HEK293 (cell line): ENCODE data around the gene GNB1L.

Source experiments
- CTCF ChIA-PET: fragments of 350-600 bp; formaldehyde crosslinking; extraction: SDS; loops from one replicate; lab custom pipeline; 2021; ENCODE audit warnings: antibody characterized with exemption; lab: Yijun Ruan, JAX
- POLR2A ChIA-PET: fragments of 300-600 bp; formaldehyde crosslinking; extraction: SDS; loops from one replicate; lab custom pipeline; 2020; ENCODE audit warnings: antibody characterized with exemption, inconsistent platforms; lab: Yijun Ruan, JAX
- H3K27ac ChIP-seq: fragments of 200-500 bp; sonication (Bioruptor generic); 2 replicates; pipeline ENCODE4 v1.5.1; 2014; ENCODE audit warnings: low read depth, low read length, control low read depth, inconsistent platforms; ENCODE audit errors: extremely low read depth
- H3K36me3 ChIP-seq, 2 experiments: fragments of 200-500 bp in 1 of 2; sonication (Bioruptor generic) in 1 of 2; 1 replicate in 1 of 2; 2 replicates in 1 of 2; pipeline ENCODE4 v1.5.1; 2014 to 2017; ENCODE audit warnings: inconsistent platforms in 2 of 2, low read length in 2 of 2; ENCODE audit not compliant: control insufficient read depth in 2 of 2, insufficient read depth in 1 of 2
- H3K4me1 ChIP-seq: fragments of 200-500 bp; sonication (Bioruptor generic); 2 replicates; pipeline ENCODE4 v1.5.1; 2014; ENCODE audit warnings: mild to moderate bottlenecking, low read length, inconsistent platforms; ENCODE audit not compliant: control insufficient read depth, insufficient read depth
- H3K4me3 ChIP-seq: 2 replicates; pipeline ENCODE4 v1.5.1; 2011; ENCODE audit warnings: low read depth, mild to moderate bottlenecking, control low read depth, low read length, moderate library complexity
- H3K9me3 ChIP-seq: fragments of 200-500 bp; sonication (Bioruptor generic); 2 replicates; pipeline ENCODE4 v1.5.1; 2014; ENCODE audit warnings: low read depth, low read length, inconsistent platforms; ENCODE audit not compliant: control insufficient read depth, insufficient read depth
- BCL11A ChIP-seq: fragments of 450-650 bp; formaldehyde crosslinking; IDR thresholded peaks from 2 replicates; pipeline ENCODE4 v1.5.1; 2016; ENCODE audit warnings: low read depth, missing biosample characterization, missing genetic modification characterization
- GLIS1 ChIP-seq: fragments of 450-650 bp; formaldehyde crosslinking; IDR thresholded peaks from 2 replicates; pipeline ENCODE4 v1.5.1; 2016; ENCODE audit warnings: missing biosample characterization, missing genetic modification characterization
- GLIS2 ChIP-seq: fragments of 450-650 bp; formaldehyde crosslinking; IDR thresholded peaks from 2 replicates; pipeline ENCODE4 v1.5.1; 2016; ENCODE audit warnings: missing biosample characterization, missing genetic modification characterization
- HOXC10 ChIP-seq: sonication (generic); formaldehyde crosslinking; IDR thresholded peaks from 2 replicates; pipeline ENCODE4 v1.8.1; 2023; ENCODE audit warnings: mild to moderate bottlenecking, missing genetic modification reagents
- KLF16 ChIP-seq: fragments of 450-650 bp; formaldehyde crosslinking; IDR thresholded peaks from 2 replicates; pipeline ENCODE4 v1.5.1; 2017; ENCODE audit warnings: missing biosample characterization, missing genetic modification characterization
- SP2 ChIP-seq: fragments of 450-650 bp; formaldehyde crosslinking; IDR thresholded peaks from 2 replicates; pipeline ENCODE4 v1.5.1; 2016; ENCODE audit warnings: missing biosample characterization, missing genetic modification characterization
- ZBTB17 ChIP-seq: fragments of 450-650 bp; formaldehyde crosslinking; IDR thresholded peaks from 2 replicates; pipeline ENCODE4 v1.5.1; 2016; ENCODE audit warnings: missing biosample characterization, missing genetic modification characterization
- ZBTB20 ChIP-seq: fragments of 450-650 bp; formaldehyde crosslinking; IDR thresholded peaks from 2 replicates; pipeline ENCODE4 v1.5.1; 2016; ENCODE audit warnings: missing biosample characterization, missing genetic modification characterization
- ZBTB48 ChIP-seq: fragments of 450-650 bp; formaldehyde crosslinking; IDR thresholded peaks from 2 replicates; pipeline ENCODE4 v1.5.1; 2016; ENCODE audit warnings: missing biosample characterization, missing genetic modification characterization
- ZBTB8A ChIP-seq: fragments of 450-650 bp; formaldehyde crosslinking; IDR thresholded peaks from 2 replicates; pipeline ENCODE4 v1.5.1; 2016; ENCODE audit warnings: missing biosample characterization, missing genetic modification characterization
- ZEB2 ChIP-seq: fragments of 450-650 bp; formaldehyde crosslinking; IDR thresholded peaks from 2 replicates; pipeline ENCODE4 v1.5.1; 2016; ENCODE audit warnings: missing biosample characterization, missing genetic modification characterization
- ZNF175 ChIP-seq: fragments of 450-650 bp; formaldehyde crosslinking; IDR thresholded peaks from 2 replicates; pipeline ENCODE4 v1.5.1; 2016; ENCODE audit warnings: missing biosample characterization, missing genetic modification characterization
- ZNF214 ChIP-seq: fragments of 450-650 bp; formaldehyde crosslinking; IDR thresholded peaks from 2 replicates; pipeline ENCODE4 v1.5.1; 2017; ENCODE audit warnings: missing biosample characterization, mild to moderate bottlenecking, missing genetic modification characterization, borderline replicate concordance
- ZNF292 ChIP-seq: fragments of 450-650 bp; formaldehyde crosslinking; IDR thresholded peaks from 2 replicates; pipeline ENCODE4 v1.5.1; 2016; ENCODE audit warnings: low read depth, missing biosample characterization, missing genetic modification characterization, borderline replicate concordance
- ZNF324 ChIP-seq: fragments of 450-650 bp; formaldehyde crosslinking; IDR thresholded peaks from 2 replicates; pipeline ENCODE4 v1.5.1; 2016; ENCODE audit warnings: missing biosample characterization, missing genetic modification characterization
- ZNF350 ChIP-seq: fragments of 450-650 bp; formaldehyde crosslinking; IDR thresholded peaks from 2 replicates; pipeline ENCODE4 v1.5.0; 2017; ENCODE audit warnings: missing biosample characterization, mild to moderate bottlenecking, missing genetic modification characterization
- ZNF433 ChIP-seq: fragments of 450-650 bp; formaldehyde crosslinking; IDR thresholded peaks from 2 replicates; pipeline ENCODE4 v1.5.1; 2016; ENCODE audit warnings: missing biosample characterization, missing genetic modification characterization, low read depth
- ZNF530 ChIP-seq: fragments of 450-650 bp; formaldehyde crosslinking; IDR thresholded peaks from 2 replicates; pipeline ENCODE4 v1.5.1; 2016; ENCODE audit warnings: low read depth, missing biosample characterization, missing genetic modification characterization
- ZNF571 ChIP-seq: fragments of 450-650 bp; formaldehyde crosslinking; IDR thresholded peaks from 2 replicates; pipeline ENCODE4 v1.5.0; 2017; ENCODE audit warnings: missing biosample characterization, missing genetic modification characterization
- ZNF600 ChIP-seq: fragments of 450-650 bp; formaldehyde crosslinking; IDR thresholded peaks from 2 replicates; pipeline ENCODE4 v1.5.1; 2016; ENCODE audit warnings: missing biosample characterization, missing genetic modification characterization
- ZNF776 ChIP-seq: fragments of 450-650 bp; formaldehyde crosslinking; IDR thresholded peaks from 2 replicates; pipeline ENCODE4 v1.5.0; 2017; ENCODE audit warnings: missing biosample characterization, missing genetic modification characterization, borderline replicate concordance
- ZNF777 ChIP-seq: fragments of 450-650 bp; formaldehyde crosslinking; IDR thresholded peaks from 2 replicates; pipeline ENCODE4 v1.5.1; 2017; ENCODE audit warnings: missing biosample characterization, missing genetic modification characterization, borderline replicate concordance
- ZNF791 ChIP-seq: fragments of 450-650 bp; formaldehyde crosslinking; IDR thresholded peaks from 2 replicates; pipeline ENCODE4 v1.5.1; 2016; ENCODE audit warnings: missing biosample characterization, missing genetic modification characterization
- ZNF792 ChIP-seq: fragments of 450-650 bp; formaldehyde crosslinking; IDR thresholded peaks from 2 replicates; pipeline ENCODE4 v1.5.1; 2016; ENCODE audit warnings: missing biosample characterization, missing genetic modification characterization
- ZNF837 ChIP-seq: fragments of 450-650 bp; formaldehyde crosslinking; IDR thresholded peaks from 2 replicates; pipeline ENCODE4 v1.5.1; 2016; ENCODE audit warnings: missing biosample characterization, missing genetic modification characterization
- TF ChIP-seq, protein P1 (sequence below): fragments of 450-650 bp; formaldehyde crosslinking; IDR thresholded peaks from 2 replicates; pipeline ENCODE4 v1.5.1; 2016; ENCODE audit warnings: missing biosample characterization, missing genetic modification characterization
- TF ChIP-seq, protein P2 (sequence below): fragments of 450-650 bp; formaldehyde crosslinking; optimal IDR thresholded peaks from 2 replicates; pipeline ENCODE3; 2016; ENCODE audit warnings: missing biosample characterization, mild to moderate bottlenecking, missing genetic modification characterization
- TF ChIP-seq, protein P3 (sequence below): fragments of 450-650 bp; formaldehyde crosslinking; IDR thresholded peaks from 2 replicates; pipeline ENCODE4 v1.5.1; 2017; ENCODE audit warnings: missing biosample characterization, missing genetic modification characterization
- TF ChIP-seq, protein P4 (sequence below): fragments of 450-650 bp; formaldehyde crosslinking; IDR thresholded peaks from 2 replicates; pipeline ENCODE4 v1.5.1; 2016; ENCODE audit warnings: missing biosample characterization, missing genetic modification characterization
- TF ChIP-seq, protein P5 (sequence below): fragments of 450-650 bp; formaldehyde crosslinking; IDR thresholded peaks from 2 replicates; pipeline ENCODE4 v1.5.1; 2016; ENCODE audit warnings: missing biosample characterization, missing genetic modification characterization

GNB1L gene

DNA sequence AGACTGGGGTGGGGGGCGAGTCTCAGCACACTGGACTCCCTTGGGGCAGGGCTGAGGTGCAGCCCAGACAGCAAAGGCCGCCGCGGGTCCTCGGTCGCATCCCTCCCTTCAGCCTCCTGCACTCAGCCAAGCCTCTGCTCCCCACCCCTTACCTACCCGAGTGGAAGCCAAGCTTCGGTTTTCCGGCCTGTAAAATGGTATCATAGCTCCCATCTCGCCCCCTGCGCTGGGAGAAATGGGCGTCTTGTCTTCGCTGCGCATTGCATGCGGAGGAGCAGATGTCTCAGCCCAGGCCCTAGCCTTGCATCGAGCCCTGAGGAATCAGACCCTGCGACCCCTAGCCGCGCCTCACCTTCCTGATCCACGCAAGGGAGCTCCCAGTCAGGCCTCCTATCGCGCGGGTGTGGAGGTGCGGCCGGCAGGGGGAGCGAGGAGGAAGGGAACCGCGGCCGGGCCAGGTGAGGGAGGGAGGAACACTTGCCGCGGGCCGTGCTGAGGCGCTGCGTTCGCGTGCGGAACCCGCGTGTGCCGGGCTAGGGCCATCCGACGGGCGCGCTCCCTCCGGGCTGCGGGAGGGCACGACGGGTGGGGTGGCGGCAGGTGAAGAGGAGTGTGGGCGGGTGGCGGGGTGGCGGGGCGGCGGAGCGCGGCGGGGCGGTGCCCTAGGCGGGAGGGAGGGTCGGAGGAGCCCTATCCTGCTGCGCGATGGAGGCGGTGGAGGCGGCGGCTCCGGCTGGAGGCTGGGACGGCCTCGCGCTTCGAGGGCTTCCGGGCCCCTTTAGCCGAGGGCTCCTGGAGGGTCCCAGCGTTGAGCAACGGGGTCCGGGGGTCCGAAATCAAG lies 98.2 kb downstream of the GNB1L start:
- POLR2A ChIA-PET: interaction anchor here (1.0 to 1.2 kb wide), 6 partner anchors 14 to 100 kb away, joined by 3 to 7 read pairs (median 3); partner anchors contain the start of genes GNB1L, GP1BB and RTL10
- Histone ChIP-seq H3K4me1 (no peaks in the 10 kb centered on the region), H3K27ac (no peak overlapping the region; the same call in 1 of the 2 replicates), H3K36me3 (no peaks in the 10 kb centered on the region), H3K9me3 (no peaks in the 10 kb centered on the region), H3K4me3 (peak overlapping the region; percentile 23)
- CTCF ChIA-PET: interaction anchor here (0.5 to 5.3 kb wide), 13 partner anchors 11 to 207 kb away, joined by 3 to 42 read pairs (median 4); no protein-coding TSS in a partner anchor
- TF ChIP-seq ZNF530 (tag by site-specific recombination): 0 out of 2 replicates have a peak, but pooled peaks have one; percentile 51
- TF ChIP-seq SP2 (tag by site-specific recombination): peak; percentile 50
- no peak for TF ChIP-seq ZNF571 (tag by site-specific recombination)
- TF ChIP-seq, protein P1, sequence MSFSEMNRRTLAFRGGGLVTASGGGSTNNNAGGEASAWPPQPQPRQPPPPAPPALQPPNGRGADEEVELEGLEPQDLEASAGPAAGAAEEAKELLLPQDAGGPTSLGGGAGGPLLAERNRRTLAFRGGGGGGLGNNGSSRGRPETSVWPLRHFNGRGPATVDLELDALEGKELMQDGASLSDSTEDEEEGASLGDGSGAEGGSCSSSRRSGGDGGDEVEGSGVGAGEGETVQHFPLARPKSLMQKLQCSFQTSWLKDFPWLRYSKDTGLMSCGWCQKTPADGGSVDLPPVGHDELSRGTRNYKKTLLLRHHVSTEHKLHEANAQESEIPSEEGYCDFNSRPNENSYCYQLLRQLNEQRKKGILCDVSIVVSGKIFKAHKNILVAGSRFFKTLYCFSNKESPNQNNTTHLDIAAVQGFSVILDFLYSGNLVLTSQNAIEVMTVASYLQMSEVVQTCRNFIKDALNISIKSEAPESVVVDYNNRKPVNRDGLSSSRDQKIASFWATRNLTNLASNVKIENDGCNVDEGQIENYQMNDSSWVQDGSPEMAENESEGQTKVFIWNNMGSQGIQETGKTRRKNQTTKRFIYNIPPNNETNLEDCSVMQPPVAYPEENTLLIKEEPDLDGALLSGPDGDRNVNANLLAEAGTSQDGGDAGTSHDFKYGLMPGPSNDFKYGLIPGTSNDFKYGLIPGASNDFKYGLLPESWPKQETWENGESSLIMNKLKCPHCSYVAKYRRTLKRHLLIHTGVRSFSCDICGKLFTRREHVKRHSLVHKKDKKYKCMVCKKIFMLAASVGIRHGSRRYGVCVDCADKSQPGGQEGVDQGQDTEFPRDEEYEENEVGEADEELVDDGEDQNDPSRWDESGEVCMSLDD (tag by site-specific recombination): peak; percentile 55
- TF ChIP-seq GLIS1 (tag by site-specific recombination): peak; percentile 87
- peak; percentile 22; the same call in 1 of the 2 replicates for TF ChIP-seq ZBTB20
- TF ChIP-seq ZNF837 (tag by site-specific recombination): no peak
- TF ChIP-seq, protein P2, sequence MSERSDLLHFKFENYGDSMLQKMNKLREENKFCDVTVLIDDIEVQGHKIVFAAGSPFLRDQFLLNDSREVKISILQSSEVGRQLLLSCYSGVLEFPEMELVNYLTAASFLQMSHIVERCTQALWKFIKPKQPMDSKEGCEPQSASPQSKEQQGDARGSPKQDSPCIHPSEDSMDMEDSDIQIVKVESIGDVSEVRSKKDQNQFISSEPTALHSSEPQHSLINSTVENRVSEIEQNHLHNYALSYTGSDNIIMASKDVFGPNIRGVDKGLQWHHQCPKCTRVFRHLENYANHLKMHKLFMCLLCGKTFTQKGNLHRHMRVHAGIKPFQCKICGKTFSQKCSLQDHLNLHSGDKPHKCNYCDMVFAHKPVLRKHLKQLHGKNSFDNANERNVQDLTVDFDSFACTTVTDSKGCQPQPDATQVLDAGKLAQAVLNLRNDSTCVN (tag by site-specific recombination): peak; percentile 78
- TF ChIP-seq BCL11A (tag by site-specific recombination): peak; percentile 10; the same call in 1 of the 2 replicates
- peak; percentile 38 for TF ChIP-seq KLF16 (tag by site-specific recombination)
- TF ChIP-seq, protein P3, sequence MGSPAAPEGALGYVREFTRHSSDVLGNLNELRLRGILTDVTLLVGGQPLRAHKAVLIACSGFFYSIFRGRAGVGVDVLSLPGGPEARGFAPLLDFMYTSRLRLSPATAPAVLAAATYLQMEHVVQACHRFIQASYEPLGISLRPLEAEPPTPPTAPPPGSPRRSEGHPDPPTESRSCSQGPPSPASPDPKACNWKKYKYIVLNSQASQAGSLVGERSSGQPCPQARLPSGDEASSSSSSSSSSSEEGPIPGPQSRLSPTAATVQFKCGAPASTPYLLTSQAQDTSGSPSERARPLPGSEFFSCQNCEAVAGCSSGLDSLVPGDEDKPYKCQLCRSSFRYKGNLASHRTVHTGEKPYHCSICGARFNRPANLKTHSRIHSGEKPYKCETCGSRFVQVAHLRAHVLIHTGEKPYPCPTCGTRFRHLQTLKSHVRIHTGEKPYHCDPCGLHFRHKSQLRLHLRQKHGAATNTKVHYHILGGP (tag by site-specific recombination): no peak
- TF ChIP-seq ZEB2 (tag by site-specific recombination): peak; percentile 44; the same call in 1 of the 2 replicates
- peak; percentile 39; the same call in 1 of the 2 replicates for TF ChIP-seq ZBTB17 (tag by site-specific recombination)
- peak; percentile 85 for TF ChIP-seq GLIS2
- TF ChIP-seq ZNF776 (tag by site-specific recombination): no peak
- TF ChIP-seq ZNF175 (tag by site-specific recombination): no peak
- no peak for TF ChIP-seq HOXC10
- peak; percentile 46; the same call in 1 of the 2 replicates for TF ChIP-seq ZNF777 (tag by site-specific recombination)
- TF ChIP-seq ZBTB8A (tag by site-specific recombination): peak; percentile 89
- TF ChIP-seq, protein P4, sequence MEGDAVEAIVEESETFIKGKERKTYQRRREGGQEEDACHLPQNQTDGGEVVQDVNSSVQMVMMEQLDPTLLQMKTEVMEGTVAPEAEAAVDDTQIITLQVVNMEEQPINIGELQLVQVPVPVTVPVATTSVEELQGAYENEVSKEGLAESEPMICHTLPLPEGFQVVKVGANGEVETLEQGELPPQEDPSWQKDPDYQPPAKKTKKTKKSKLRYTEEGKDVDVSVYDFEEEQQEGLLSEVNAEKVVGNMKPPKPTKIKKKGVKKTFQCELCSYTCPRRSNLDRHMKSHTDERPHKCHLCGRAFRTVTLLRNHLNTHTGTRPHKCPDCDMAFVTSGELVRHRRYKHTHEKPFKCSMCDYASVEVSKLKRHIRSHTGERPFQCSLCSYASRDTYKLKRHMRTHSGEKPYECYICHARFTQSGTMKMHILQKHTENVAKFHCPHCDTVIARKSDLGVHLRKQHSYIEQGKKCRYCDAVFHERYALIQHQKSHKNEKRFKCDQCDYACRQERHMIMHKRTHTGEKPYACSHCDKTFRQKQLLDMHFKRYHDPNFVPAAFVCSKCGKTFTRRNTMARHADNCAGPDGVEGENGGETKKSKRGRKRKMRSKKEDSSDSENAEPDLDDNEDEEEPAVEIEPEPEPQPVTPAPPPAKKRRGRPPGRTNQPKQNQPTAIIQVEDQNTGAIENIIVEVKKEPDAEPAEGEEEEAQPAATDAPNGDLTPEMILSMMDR (tag by site-specific recombination): peak; percentile 94
- no peak for TF ChIP-seq ZNF350 (tag by site-specific recombination)
- TF ChIP-seq, protein P5, sequence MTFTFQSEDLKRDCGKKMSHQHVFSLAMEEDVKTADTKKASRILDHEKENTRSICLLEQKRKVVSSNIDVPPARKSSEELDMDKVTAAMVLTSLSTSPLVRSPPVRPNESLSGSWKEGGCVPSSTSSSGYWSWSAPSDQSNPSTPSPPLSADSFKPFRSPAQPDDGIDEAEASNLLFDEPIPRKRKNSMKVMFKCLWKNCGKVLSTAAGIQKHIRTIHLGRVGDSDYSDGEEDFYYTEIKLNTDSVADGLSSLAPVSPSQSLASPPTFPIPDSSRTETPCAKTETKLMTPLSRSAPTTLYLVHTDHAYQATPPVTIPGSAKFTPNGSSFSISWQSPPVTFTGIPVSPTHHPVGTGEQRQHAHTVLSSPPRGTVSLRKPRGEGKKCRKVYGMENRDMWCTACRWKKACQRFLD (tag by site-specific recombination): no peak
- no peak for TF ChIP-seq ZNF214 (tag by site-specific recombination)
- TF ChIP-seq ZNF292 (tag by site-specific recombination): no peak
- no peak for TF ChIP-seq ZNF433 (tag by site-specific recombination)
- no peak; the same call in 1 of the 2 replicates for TF ChIP-seq ZNF600 (tag by site-specific recombination)
- TF ChIP-seq ZNF792 (tag by site-specific recombination): no peak
- TF ChIP-seq ZNF791 (tag by site-specific recombination): no peak
- TF ChIP-seq ZBTB48: peak; percentile 95
- TF ChIP-seq ZNF324 (tag by site-specific recombination): no peak
